H1 (cell line): ENCODE measurements around the gene DISC1. TPM values are rescaled to one million over a fixed set of nuclear protein-coding genes. Genes with fewer than 3 reads are reported as not detected.

ENCODE experiments used
- E2F6 ChIP-seq: IDR thresholded peaks from 2 replicates; pipeline ENCODE4 v1.6.1; 2012; ENCODE audit warnings: inconsistent platforms
- polyA plus RNA-seq, 7 experiments: library from polyadenylated mRNA; depleted of rRNA in 3 of 7; stranded (reverse) in 5 of 7; unstranded in 2 of 7; fragments of >200 nt in 5 of 7; fragments of 200-250 nt in 2 of 7; gene quantifications; 1 replicate in 5 of 7; 2 replicates in 1 of 7; 4 replicates in 1 of 7; pipeline versions ENCODE4 v1.2.1 to v1.2.3, GENCODE V29; 2011 to 2013; ENCODE audit warnings: missing spikeins in 2 of 7, mixed read lengths in 2 of 7
- total RNA-seq: library from RNA; stranded (reverse); fragmentation: NEBNext Ultra II Directional; extraction: Animal tissue kit (Norgen Biotek cat#: 25700); gene quantifications from 2 replicates; pipeline ENCODE4 v1.2.1, GENCODE V29; 2021

Gene DISC1
- total and polyA plus RNA-seq, 2 of the 8 experiments (the other 6 are each of a cell fraction or from before 2014, with no cell fraction given), result 1.1 to 3.5 TPM

DNA sequence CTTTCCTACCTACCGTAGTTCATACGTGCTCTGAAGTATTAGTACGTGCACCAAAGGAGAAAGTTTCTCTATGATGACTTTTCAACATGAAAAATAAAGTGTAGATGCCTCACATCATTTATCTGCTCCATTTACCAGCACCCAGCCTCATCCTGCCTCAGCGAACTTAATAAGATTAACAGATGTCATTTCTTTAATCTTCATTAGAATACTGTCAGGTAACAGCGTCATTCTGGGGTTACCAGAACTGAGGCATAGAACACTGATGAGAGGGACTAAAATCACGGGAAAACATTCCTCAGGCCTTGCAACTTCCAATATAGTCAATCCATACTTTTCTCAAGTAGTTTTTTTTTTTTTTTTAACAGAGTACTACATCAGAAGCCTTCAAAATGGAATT is 43.2 kb upstream of the DISC1 start (continued):
- TF ChIP-seq E2F6, result no peak
